IMR-90 (cell line): ENCODE data around the gene PAK5. TPM values are rescaled to one million over a fixed set of nuclear protein-coding genes. Genes with fewer than 3 reads are reported as not detected.
"Not testable (repeated sequence)": the region's sequence is repeated elsewhere in the genome, so short reads cannot be mapped to it uniquely, and the experiment has no call there.

ENCODE experiments used
- ATAC-seq: fragments of 200-7000 bp; cut with Tn5 transposase; 2 replicates; pipeline ENCODE4 v1.9.1; 2020; ENCODE audit warnings: low read depth, mild to moderate bottlenecking, moderate library complexity
- BruUV-seq: library from RNA; stranded (reverse); fragments of 400-500 nt; replicated peaks from 2 replicates; lab custom pipeline; 2021; lab: Mats Ljungman, UMichigan
- CTCF ChIA-PET: fragments of 300-600 bp; formaldehyde crosslinking; extraction: SDS; loops from one replicate; lab custom pipeline; 2021; ENCODE audit warnings: antibody characterized with exemption; lab: Yijun Ruan, JAX
- POLR2A ChIA-PET: fragments of 300-600 bp; sonication (Branson Sonifier 250); formaldehyde crosslinking; loops from one replicate; lab custom pipeline; 2022; ENCODE audit warnings: antibody characterized with exemption; ENCODE audit not compliant: unreplicated experiment; lab: Charles Lee
- DNase-seq: peaks from one replicate; pipeline ENCODE4 v3.0.0; 2013
- H2AFZ ChIP-seq: replicated peaks from 2 replicates; pipeline ENCODE3; 2013; ENCODE audit warnings: low read length, mild to moderate bottlenecking; ENCODE audit not compliant: poor library complexity
- H2AK5ac ChIP-seq: 2 replicates; pipeline ENCODE4 v1.6.1; 2013; ENCODE audit warnings: low read depth, low read length, inconsistent platforms
- H2AK9ac ChIP-seq: replicated peaks from 2 replicates; pipeline ENCODE3; 2013; ENCODE audit warnings: mild to moderate bottlenecking, low read depth, low read length, moderate library complexity; ENCODE audit not compliant: poor library complexity
- H2BK120ac ChIP-seq: 2 replicates; pipeline ENCODE4 v1.6.1; 2013; ENCODE audit warnings: low read depth, low read length, inconsistent platforms
- H2BK15ac ChIP-seq: 3 replicates; pipeline ENCODE4 v1.6.1; 2013; ENCODE audit warnings: low read depth, low read length, inconsistent platforms
- H2BK20ac ChIP-seq: 2 replicates; pipeline ENCODE4 v1.6.1; 2013; ENCODE audit warnings: low read depth, mild to moderate bottlenecking, inconsistent platforms, low read length, moderate library complexity
- H2BK5ac ChIP-seq: 2 replicates; pipeline ENCODE4 v1.6.1; 2013; ENCODE audit warnings: mild to moderate bottlenecking, low read depth, low read length, inconsistent platforms; ENCODE audit not compliant: poor library complexity, severe bottlenecking
- H3K14ac ChIP-seq: replicated peaks from 2 replicates; pipeline ENCODE4 v1.6.1; 2013; ENCODE audit warnings: low read depth, low read length, inconsistent platforms
- H3K18ac ChIP-seq: 2 replicates; pipeline ENCODE4 v1.6.1; 2013; ENCODE audit warnings: low read depth, low read length, control low read depth
- H3K23ac ChIP-seq: 2 replicates; pipeline ENCODE4 v1.6.1; 2013; ENCODE audit warnings: low read depth, low read length, inconsistent platforms
- H3K27ac ChIP-seq: 2 replicates; pipeline ENCODE4 v1.5.1; 2013; ENCODE audit warnings: mild to moderate bottlenecking, control low read depth, low read length; ENCODE audit not compliant: insufficient read depth
- H3K27me3 ChIP-seq: 2 replicates; pipeline ENCODE4 v1.6.1; 2013; ENCODE audit warnings: low read length; ENCODE audit not compliant: control insufficient read depth, insufficient read depth
- H3K36me3 ChIP-seq: 2 replicates; pipeline ENCODE4 v1.6.1; 2013; ENCODE audit warnings: low read length, mixed read lengths; ENCODE audit not compliant: control insufficient read depth, insufficient read depth
- H3K4ac ChIP-seq: 2 replicates; pipeline ENCODE4 v1.6.1; 2013; ENCODE audit warnings: low read depth, low read length, inconsistent platforms
- H3K4me1 ChIP-seq: 2 replicates; pipeline ENCODE4 v1.6.1; 2013; ENCODE audit warnings: low read length, mixed read lengths; ENCODE audit not compliant: control insufficient read depth, insufficient read depth
- H3K4me2 ChIP-seq: 2 replicates; pipeline ENCODE4 v1.6.1; 2013; ENCODE audit warnings: low read depth, mild to moderate bottlenecking, control low read depth, low read length, moderate library complexity
- H3K4me3 ChIP-seq: 2 replicates; pipeline ENCODE4 v1.5.1; 2013; ENCODE audit warnings: low read depth, mild to moderate bottlenecking, control low read depth, low read length, moderate library complexity; ENCODE audit not compliant: insufficient read depth
- H3K56ac ChIP-seq: 2 replicates; pipeline ENCODE4 v1.6.1; 2013; ENCODE audit warnings: low read length, inconsistent platforms; ENCODE audit not compliant: insufficient read depth; ENCODE audit errors: extremely low read depth
- H3K79me1 ChIP-seq, 2 experiments: 2 replicates each; pipeline ENCODE4 v1.6.1; 2013; ENCODE audit warnings: low read length in 2 of 2, inconsistent platforms in 1 of 2, low read depth in 1 of 2
- H3K9ac ChIP-seq: 2 replicates; pipeline ENCODE4 v1.6.1; 2013; ENCODE audit warnings: low read depth, low read length, control low read depth
- H3K9me1 ChIP-seq: 2 replicates; pipeline ENCODE4 v1.6.1; 2013; ENCODE audit warnings: low read length, inconsistent platforms; ENCODE audit not compliant: insufficient read depth
- H3K9me3 ChIP-seq: 2 replicates; pipeline ENCODE4 v1.6.1; 2013; ENCODE audit warnings: low read length; ENCODE audit not compliant: control insufficient read depth, insufficient read depth
- H4K20me1 ChIP-seq: 2 replicates; pipeline ENCODE4 v1.6.1; 2013; ENCODE audit warnings: low read length, inconsistent platforms; ENCODE audit not compliant: insufficient read depth
- H4K5ac ChIP-seq: 2 replicates; pipeline ENCODE4 v1.6.1; 2013; ENCODE audit warnings: mild to moderate bottlenecking, low read depth, low read length, control low read depth
- H4K8ac ChIP-seq, 2 experiments: 2 replicates each; pipeline ENCODE4 v1.6.1; 2013; ENCODE audit warnings: low read depth in 2 of 2, low read length in 2 of 2, control low read depth in 1 of 2, inconsistent platforms in 1 of 2
- H4K91ac ChIP-seq: 2 replicates; pipeline ENCODE4 v1.6.1; 2013; ENCODE audit warnings: low read depth, low read length, inconsistent platforms; ENCODE audit not compliant: insufficient read depth
- BHLHE40 ChIP-seq: fragments of 150-350 bp; IDR thresholded peaks from 2 replicates; pipeline ENCODE4 v1.6.1; 2016; ENCODE audit warnings: mild to moderate bottlenecking, low read depth, low read length
- MXI1 ChIP-seq: IDR thresholded peaks from 2 replicates; pipeline ENCODE4 v1.6.1; 2012; ENCODE audit warnings: low read depth, mild to moderate bottlenecking, low read length, moderate library complexity, borderline replicate concordance
- USF2 ChIP-seq: fragments of 150-350 bp; IDR thresholded peaks from 2 replicates; pipeline ENCODE4 v1.6.1; 2017; ENCODE audit warnings: mild to moderate bottlenecking, antibody characterized with exemption, low read length, low read depth
- WGBS, 2 experiments: methylation state at CpG; one replicate each; pipeline versions ENCODE4 v1.1.5 to v1.1.7; 2013; ENCODE audit warnings: missing lambda C conversion rate in 2 of 2; ENCODE audit not compliant: insufficient read length in 1 of 2; ENCODE audit errors: extremely low coverage in 2 of 2; 5-methylcytosine and 5-hydroxymethylcytosine counted together
- dilution Hi-C: fragments of 300-500 bp; cut with HindIII; formaldehyde crosslinking; loops from one replicate; pipeline ENCODE4 v1.14.3; 2018; ENCODE audit warnings: low sequenced_read_pairs; ENCODE audit not compliant: unreplicated experiment
- in situ Hi-C: fragments of 300-500 bp; cut with MboI; formaldehyde crosslinking; loops from 3 replicates; pipeline ENCODE4 v1.14.3; 2019; ENCODE audit warnings: low sequenced_read_pairs, inconsistent platforms, mixed read lengths
- intact Hi-C: fragments of 100-400 bp; cut with micrococcal nuclease; formaldehyde crosslinking; loops from 2 replicates; pipeline ENCODE4 v1.10.0; 2022
- polyA plus RNA-seq, 3 experiments: library from polyadenylated mRNA; depleted of rRNA; stranded (reverse); fragments of >200 nt; gene quantifications; 2 replicates each; pipeline ENCODE4 v1.2.3, GENCODE V29; 2012; ENCODE audit warnings: low replicate concordance in 1 of 3
- total RNA-seq: library from RNA; depleted of rRNA; stranded (reverse); fragments of >200 nt; gene quantifications from 2 replicates; pipeline ENCODE4 v1.2.3, GENCODE V29; 2012

The PAK5 gene
- total and polyA plus RNA-seq, 2 of the 4 experiments (the other 2 are of a cell fraction), result not detected

GRCh38 chr20:9642882-9643281 lies 196.0 kb downstream of the PAK5 start:
- Histone ChIP-seq H3K14ac (no peak overlapping the region), H2BK15ac (no peak overlapping the region), H2AFZ (no peak overlapping the region), H3K18ac (no peak overlapping the region), H3K23ac (no peak overlapping the region), H2BK120ac (no peak overlapping the region), H3K9me3 (no peaks in the 10 kb centered on the region), H3K4ac (no peak overlapping the region), H2BK20ac (no peak overlapping the region), H3K79me1 (no peaks in the 10 kb centered on the region), H2BK5ac (no peak overlapping the region), H3K27ac (no peak overlapping the region), H4K20me1 (no peaks in the 10 kb centered on the region), H4K91ac (no peak overlapping the region), H3K56ac (no peak overlapping the region), H2AK5ac (no peak overlapping the region), H2AK9ac (no peak overlapping the region), H3K4me1 (no peaks in the 10 kb centered on the region), H4K5ac (no peak overlapping the region), H3K27me3 (no peaks in the 10 kb centered on the region; the same call in 1 of the 2 replicates), H4K8ac (no peak overlapping the region), H3K4me2 (no peak overlapping the region), H3K9ac (no peak overlapping the region), H3K36me3 (no peaks in the 10 kb centered on the region), H3K4me3 (no peak overlapping the region), H3K9me1 (no peaks in the 10 kb centered on the region)
- TF ChIP-seq USF2, result no peak
- TF ChIP-seq BHLHE40, result no peak
- TF ChIP-seq MXI1, result no peak
- CTCF ChIA-PET, result no interaction called here
- dilution Hi-C loops, result no loop called here
- ATAC-seq (no peak), DNase-seq (no peak)
- intact Hi-C loops, result no loop called here
- BruUV-seq, result no TSS peak
- POLR2A ChIA-PET, result no interaction called here
- in situ Hi-C loops, result no loop called here

DNA sequence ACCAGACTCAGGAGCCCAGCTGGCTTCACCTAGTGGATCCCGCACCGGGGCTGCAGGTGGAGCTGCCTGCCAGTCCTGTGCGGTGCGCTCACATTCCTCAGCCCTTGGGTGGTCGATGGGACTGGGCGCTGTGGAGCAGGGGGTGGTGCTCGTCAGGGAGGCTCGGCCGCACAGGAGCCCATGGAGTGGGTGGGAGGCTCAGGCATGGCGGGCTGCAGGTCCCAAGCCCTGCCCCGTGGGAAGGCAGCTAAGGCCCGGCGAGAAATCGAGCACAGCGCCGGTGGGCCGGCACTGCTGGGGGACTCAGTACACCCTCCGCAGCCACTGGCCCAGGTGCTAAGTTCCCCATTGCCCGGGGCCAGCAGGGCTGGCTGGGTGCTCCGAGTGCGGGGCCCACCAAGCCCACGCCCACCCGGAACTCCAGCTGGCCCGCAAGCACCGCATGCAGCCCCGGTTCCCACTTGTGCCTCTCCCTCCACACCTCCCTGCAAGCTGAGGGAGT lies 197.3 kb downstream of the PAK5 start:
- ATAC-seq, H3K23ac ChIP-seq, H4K91ac ChIP-seq, H2BK20ac ChIP-seq, H4K5ac ChIP-seq, intact Hi-C loops, H2BK120ac ChIP-seq, H3K27ac ChIP-seq, H3K4me2 ChIP-seq, H2AK5ac ChIP-seq, CTCF ChIA-PET, dilution Hi-C loops, H3K79me1 ChIP-seq, H3K9me3 ChIP-seq, H3K4ac ChIP-seq, H2BK5ac ChIP-seq, H3K18ac ChIP-seq, H4K8ac ChIP-seq, H2BK15ac ChIP-seq, H2AK9ac ChIP-seq, H3K4me1 ChIP-seq, H3K36me3 ChIP-seq, BruUV-seq, H3K14ac ChIP-seq, in situ Hi-C loops, H2AFZ ChIP-seq, H3K56ac ChIP-seq, H3K4me3 ChIP-seq, POLR2A ChIA-PET, H3K27me3 ChIP-seq, H3K9me1 ChIP-seq, H4K20me1 ChIP-seq, DNase-seq, H3K9ac ChIP-seq: not testable (repeated sequence)
- no CpG with 5 or more reads among the region's 26 CpGs for WGBS, 2 experiments
